ENCODE data around the gene EXOC3L1.

- TF ChIP-seq USF2 (IDR thresholded peaks at IDR 0.05; ENCODE audit: low read depth, low read length) (peak; percentile 88), MXI1 (IDR thresholded peaks at IDR 0.05; ENCODE audit: borderline replicate concordance, low read depth, low read length) (peak; percentile 12; the same call in 1 of the 2 replicates), CTCF (conservative IDR thresholded peaks at IDR 0.05; ENCODE audit: low read depth, low read length) (no peak), POLR2A (IDR thresholded peaks at IDR 0.05; ENCODE audit: low read depth, low read length) (no peak), RCOR1 (IDR thresholded peaks at IDR 0.05; ENCODE audit: insufficient replicate concordance, low read length) (no peak), RAD21 (IDR thresholded peaks at IDR 0.05; ENCODE audit: low read length) (no peak), MAZ (IDR thresholded peaks at IDR 0.05; ENCODE audit: borderline replicate concordance, low read depth, low read length) (peak; percentile 39; the same call in 1 of the 2 replicates), CEBPB (IDR thresholded peaks at IDR 0.05; ENCODE audit: low read depth, low read length) (no peak), RFX5 (IDR thresholded peaks at IDR 0.05; ENCODE audit: low read depth, low read length) (no peak)
These were observed 39.0 kb downstream of the EXOC3L1 start, which contains the start of gene B3GNT9 for GRCh38 chr16:67150833-67151396.
